HFFc6 (cell line): Measurements from ENCODE around the gene FXYD7. TPM values are rescaled to one million over a fixed set of nuclear protein-coding genes. Genes with fewer than 3 reads are reported as not detected.
"Not testable (repeated sequence)": the region's sequence is repeated elsewhere in the genome, so short reads cannot be mapped to it uniquely, and the experiment has no call there.

Experiments used
- DNase-seq: peaks from one replicate; pipeline ENCODE4 v3.0.0-alpha.2; 2018
- H3K27ac Mint-ChIP-seq: 2 replicates; pipeline ENCODE4 v1.8.0; 2020; ENCODE audit warnings: mild to moderate bottlenecking, mixed read lengths
- H3K27me3 Mint-ChIP-seq: 2 replicates; pipeline ENCODE4 v1.8.0; 2021; ENCODE audit warnings: mild to moderate bottlenecking, moderate library complexity, mixed read lengths; ENCODE audit not compliant: insufficient read depth
- H3K36me3 Mint-ChIP-seq: 2 replicates; pipeline ENCODE4 v1.8.0; 2021; ENCODE audit warnings: low read depth, mixed read lengths
- H3K4me1 Mint-ChIP-seq: 2 replicates; pipeline ENCODE4 v1.8.0; 2020; ENCODE audit warnings: low read depth, mixed read lengths
- H3K4me3 Mint-ChIP-seq: 2 replicates; pipeline ENCODE4 v1.8.0; 2020; ENCODE audit warnings: mild to moderate bottlenecking, moderate library complexity, mixed read lengths
- H3K9me3 Mint-ChIP-seq: 2 replicates; pipeline ENCODE4 v1.8.0; 2020; ENCODE audit warnings: mild to moderate bottlenecking, mixed read lengths
- CTCF ChIP-seq: fragments of 200-600 bp; sonication (generic); IDR thresholded peaks from 2 replicates; pipeline ENCODE4 v1.5.0; 2021; ENCODE audit warnings: antibody characterized with exemption, mild to moderate bottlenecking
- total RNA-seq, 6 experiments: library from RNA; stranded (reverse); fragmentation: NEBNext Ultra II Directional; extraction: Animal tissue kit (Norgen Biotek cat#: 25700); gene quantifications; 2 replicates in 1 of 6; 3 replicates in 5 of 6; pipeline ENCODE4 v1.2.3, GENCODE V29; 2021

The FXYD7 gene
- total RNA-seq, 6 experiments from 2014 or later = 0.32 to 0.87 (median 0.68) TPM; not detected in 3

GRCh38 chr19:35125749-35126623, 17.1 kb upstream of the FXYD7 start:
- TF ChIP-seq CTCF = no peak
- Mint-ChIP-seq H3K27me3 (peaks cover 25% of the 10 kb centered on the region), H3K4me3 (no peak overlapping the region), H3K27ac (no peak overlapping the region), H3K4me1 (peaks cover 27% of the 10 kb centered on the region), H3K36me3 (no peaks in the 10 kb centered on the region), H3K9me3 (no peaks in the 10 kb centered on the region)
- DNase-seq = no peak

- no peak overlapping the region for H3K27ac Mint-ChIP-seq
- H3K4me1 Mint-ChIP-seq = peaks cover 23% of the 10 kb centered on the region
- H3K4me3 Mint-ChIP-seq = no peak overlapping the region
- peaks cover 24% of the 10 kb centered on the region for H3K27me3 Mint-ChIP-seq
- no peak for DNase-seq
- TF ChIP-seq CTCF = no peak
- no peaks in the 10 kb centered on the region for H3K9me3 Mint-ChIP-seq
- no peaks in the 10 kb centered on the region for H3K36me3 Mint-ChIP-seq
These were observed 16.5 kb upstream of the FXYD7 start for GRCh38 chr19:35126624-35126959.

- Mint-ChIP-seq H3K9me3 (no peaks in the 10 kb centered on the region), H3K27ac (no peak overlapping the region), H3K4me1 (peaks cover 23% of the 10 kb centered on the region), H3K36me3 (no peaks in the 10 kb centered on the region), H3K27me3 (peaks cover 24% of the 10 kb centered on the region), H3K4me3 (no peak overlapping the region)
- DNase-seq = no peak
- TF ChIP-seq CTCF = no peak
These were observed 15.2 kb upstream of the FXYD7 start for GRCh38 chr19:35127871-35128270.

- no peak overlapping the region for H3K4me3 Mint-ChIP-seq
- H3K27ac Mint-ChIP-seq = no peak overlapping the region
- H3K4me1 Mint-ChIP-seq = peaks cover 20% of the 10 kb centered on the region
- no peak for TF ChIP-seq CTCF
- DNase-seq = no peak
- peaks cover 29% of the 10 kb centered on the region for H3K27me3 Mint-ChIP-seq
- H3K36me3 Mint-ChIP-seq = no peaks in the 10 kb centered on the region
- H3K9me3 Mint-ChIP-seq = no peaks in the 10 kb centered on the region
These were observed 14.5 kb upstream of the FXYD7 start for GRCh38 chr19:35128398-35129057.

- not testable (repeated sequence) for H3K36me3 Mint-ChIP-seq
- peaks cover 34% of the 10 kb centered on the region for H3K27me3 Mint-ChIP-seq
These were observed 13.3 kb upstream of the FXYD7 start for GRCh38 chr19:35129724-35130274.

More at GRCh38 chr19:35129724-35130274, 13.3 kb upstream of the FXYD7 start:
- peaks cover 11% of the 10 kb centered on the region for H3K4me1 Mint-ChIP-seq
- H3K4me3 Mint-ChIP-seq, H3K9me3 Mint-ChIP-seq, H3K27ac Mint-ChIP-seq, DNase-seq: not testable (repeated sequence)
